GM19463 (cell line): Measurements from ENCODE around the gene PF4V1.

Source experiments
- ATAC-seq: cut with Tn5 transposase; IDR thresholded peaks from one replicate; pipeline ENCODE4 v1.9.1; 2021; ENCODE audit warnings: mild to moderate bottlenecking, moderate library complexity; ENCODE audit not compliant: unreplicated experiment

Gene PF4V1

DNA sequence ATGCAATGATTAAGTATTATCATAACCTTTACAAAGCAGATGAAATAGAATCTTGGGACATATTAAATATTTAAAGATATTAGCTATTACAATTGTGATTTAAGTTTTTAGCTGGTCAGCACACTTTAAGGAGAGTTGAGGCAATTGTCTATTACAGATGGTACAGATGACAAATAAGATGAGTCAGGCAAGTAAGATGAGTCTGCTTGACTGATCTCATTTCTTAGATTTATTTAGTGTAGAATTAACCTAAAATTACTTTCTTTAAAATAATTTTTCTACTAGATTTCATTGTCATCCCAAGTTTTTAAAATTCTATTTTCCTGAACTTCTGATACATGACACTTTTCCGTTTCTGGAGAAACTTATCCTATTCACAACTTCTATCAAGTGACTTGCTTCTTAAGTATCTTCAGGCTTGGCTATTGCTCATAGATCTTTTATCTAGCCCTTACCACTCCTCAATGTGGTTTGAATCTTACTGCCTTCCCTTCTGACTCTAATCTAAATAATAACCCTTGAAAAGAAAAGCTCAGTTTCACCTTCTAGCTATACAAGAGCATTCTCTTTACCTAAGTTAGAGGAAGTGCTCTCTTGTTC lies 49.0 kb downstream of the PF4V1 start:
- no peak for ATAC-seq

DNA sequence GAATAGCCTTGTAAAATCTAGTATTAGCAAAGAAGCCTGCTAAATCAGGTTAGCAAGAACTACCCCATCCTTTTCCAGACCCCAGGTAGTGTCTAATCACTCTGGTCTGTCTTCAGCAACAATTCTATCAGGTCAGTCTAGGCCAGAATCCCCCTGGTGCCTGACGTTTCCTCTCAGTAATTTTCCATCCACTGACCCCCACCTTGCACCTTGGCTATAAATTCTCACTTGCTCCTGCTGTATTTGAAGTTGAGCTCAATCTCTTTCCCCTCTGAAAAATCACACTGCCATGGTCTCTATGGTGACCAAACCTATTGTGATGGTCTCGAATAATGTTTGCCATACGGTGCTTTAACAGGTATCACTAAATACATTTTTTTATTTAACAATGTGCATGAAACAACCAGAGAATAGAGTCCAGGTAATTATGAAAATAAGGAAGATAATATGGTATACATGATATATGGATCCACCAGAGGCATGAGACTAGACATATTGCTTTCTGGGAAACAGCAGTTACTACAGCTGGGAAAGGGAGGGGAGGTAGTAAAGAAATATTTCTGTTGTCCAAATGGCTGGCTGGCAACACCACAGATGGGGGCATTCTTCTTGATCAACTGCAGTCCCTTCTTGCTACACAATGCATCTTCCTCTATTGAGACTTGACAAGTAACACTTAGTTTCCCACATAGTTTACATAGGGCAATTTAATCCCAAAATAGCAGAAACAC lies 49.9 kb downstream of the PF4V1 start:
- ATAC-seq: no peak
